ENCODE measurements around the gene OGFR. TPM values are rescaled to one million over a fixed set of nuclear protein-coding genes. Genes with fewer than 3 reads are reported as not detected.

OGFR gene
- total RNA-seq, 1 experiment from 2014 or later, result 78.9 TPM

DNA sequence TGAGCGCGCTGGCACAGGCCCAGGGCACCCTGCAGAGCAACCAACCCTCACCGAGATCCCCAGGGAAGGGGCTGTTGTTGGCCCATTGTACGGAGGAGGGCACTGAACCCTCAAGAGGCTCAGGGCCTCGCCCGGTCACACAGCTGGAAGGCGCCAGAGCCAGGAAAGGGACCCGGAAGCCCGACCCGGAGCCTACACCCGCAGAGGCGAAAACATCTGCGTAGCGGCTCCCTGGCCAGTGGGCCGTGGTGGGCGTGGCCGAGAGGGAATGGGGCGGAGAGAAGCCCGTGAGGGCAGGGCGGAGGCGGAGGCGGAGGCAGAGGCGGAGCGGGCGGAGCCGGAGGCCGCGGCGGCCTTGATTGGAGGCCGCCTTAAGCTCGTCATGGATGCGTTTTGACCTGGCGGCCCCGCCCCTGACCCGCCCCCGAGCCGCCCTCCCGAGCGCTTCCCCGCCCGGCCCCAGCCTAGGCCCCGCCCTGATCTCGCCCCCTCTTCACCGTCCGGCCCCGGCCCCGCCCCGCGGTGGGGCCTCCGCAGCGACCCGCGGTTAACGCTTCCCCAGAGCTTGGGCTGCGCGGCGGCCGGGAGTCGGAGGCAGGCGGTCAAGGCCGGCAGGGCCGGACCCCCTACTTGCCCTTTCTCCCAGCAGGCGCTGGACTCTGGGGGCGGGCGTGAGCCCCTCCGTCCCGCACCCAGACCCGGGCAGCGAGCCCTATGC, 10.5 kb upstream of the OGFR start:
- intact Hi-C loops (cut with micrococcal nuclease), result loop anchor here (5.0 to 10.0 kb wide), 5 partner anchors 57 to 409 kb away; partner anchors contain the start of gene RPS21

DNA sequence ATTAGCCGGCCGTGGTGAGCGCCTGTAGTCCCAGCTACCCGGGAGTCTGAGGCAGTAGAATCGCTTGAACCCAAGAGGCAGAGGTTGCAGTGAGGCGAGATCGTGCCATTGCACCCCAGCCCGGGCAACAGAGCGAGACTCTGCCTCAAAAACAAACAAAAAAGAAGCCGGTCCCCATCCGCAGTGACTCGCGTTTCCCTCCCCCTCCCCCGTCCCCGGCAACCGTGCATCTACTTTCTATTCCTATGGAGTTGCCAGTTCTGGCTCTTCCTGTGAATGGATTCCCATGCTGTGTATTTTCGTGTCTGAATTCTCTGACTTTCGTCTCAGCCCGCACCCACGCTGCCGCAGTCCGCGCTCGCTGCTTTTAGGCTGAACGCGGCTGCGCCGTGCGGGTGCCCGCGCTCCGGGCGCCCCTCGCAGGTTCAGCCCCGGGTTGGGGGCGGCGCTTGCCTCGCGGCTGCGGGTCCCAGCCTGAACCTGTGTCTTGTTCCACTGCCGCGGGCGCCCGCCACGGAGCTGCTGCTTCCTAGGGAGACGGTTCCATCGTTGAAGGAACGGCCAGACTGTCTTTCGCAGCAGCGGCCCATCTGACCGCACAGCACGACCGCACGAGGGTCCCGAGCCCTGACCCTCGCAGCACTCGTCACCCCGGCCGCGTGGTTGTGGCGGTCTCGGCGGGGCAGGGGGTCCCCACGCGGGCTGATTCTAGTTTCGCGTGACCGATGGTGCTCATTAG, 9.4 kb upstream of the OGFR start:
- H2AFZ ChIP-seq (ENCODE audit: low read length), result peak overlapping the region; percentile 81
- peaks cover 18% of the 10 kb centered on the region; the same call in 1 of the 2 replicates for H3K36me3 ChIP-seq (ENCODE audit: low read depth, low read length)
- peaks cover 16% of the 10 kb centered on the region for H3K79me2 ChIP-seq (ENCODE audit: low read length)
- H4K20me1 ChIP-seq (ENCODE audit: low read length), result 0 out of 2 replicates have a peak, but pooled peaks cover 8% of the 10 kb centered on the region
- peaks cover 39% of the 10 kb centered on the region for H3K4me1 ChIP-seq (ENCODE audit: insufficient read depth, low read length)
- no peaks in the 10 kb centered on the region for H3K27me3 ChIP-seq (ENCODE audit: low read length)
- H3F3A ChIP-seq (ENCODE audit: low read length, unreplicated experiment), result no peaks in the 10 kb centered on the region
- TF ChIP-seq EZH2 (IDR thresholded peaks at IDR 0.05; ENCODE audit: low read length, unreplicated experiment) (no peak), EZH2phosphoT487 (IDR thresholded peaks at IDR 0.05; ENCODE audit: borderline replicate concordance, low read length) (no peak)
- TF ChIP-seq, protein P1, sequence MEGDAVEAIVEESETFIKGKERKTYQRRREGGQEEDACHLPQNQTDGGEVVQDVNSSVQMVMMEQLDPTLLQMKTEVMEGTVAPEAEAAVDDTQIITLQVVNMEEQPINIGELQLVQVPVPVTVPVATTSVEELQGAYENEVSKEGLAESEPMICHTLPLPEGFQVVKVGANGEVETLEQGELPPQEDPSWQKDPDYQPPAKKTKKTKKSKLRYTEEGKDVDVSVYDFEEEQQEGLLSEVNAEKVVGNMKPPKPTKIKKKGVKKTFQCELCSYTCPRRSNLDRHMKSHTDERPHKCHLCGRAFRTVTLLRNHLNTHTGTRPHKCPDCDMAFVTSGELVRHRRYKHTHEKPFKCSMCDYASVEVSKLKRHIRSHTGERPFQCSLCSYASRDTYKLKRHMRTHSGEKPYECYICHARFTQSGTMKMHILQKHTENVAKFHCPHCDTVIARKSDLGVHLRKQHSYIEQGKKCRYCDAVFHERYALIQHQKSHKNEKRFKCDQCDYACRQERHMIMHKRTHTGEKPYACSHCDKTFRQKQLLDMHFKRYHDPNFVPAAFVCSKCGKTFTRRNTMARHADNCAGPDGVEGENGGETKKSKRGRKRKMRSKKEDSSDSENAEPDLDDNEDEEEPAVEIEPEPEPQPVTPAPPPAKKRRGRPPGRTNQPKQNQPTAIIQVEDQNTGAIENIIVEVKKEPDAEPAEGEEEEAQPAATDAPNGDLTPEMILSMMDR (conservative IDR thresholded peaks at IDR 0.05; ENCODE audit: low read depth, low read length), result no peak
- ATAC-seq (peak; percentile 3), DNase-seq (peak; percentile 57)
- CTCF ChIA-PET, result interaction anchor here (0.6 kb wide), 1 partner anchor 1070 kb away, joined by 4 read pairs; the partner anchor contains the start of gene TPD52L2
- POLR2A ChIA-PET (ENCODE audit: unreplicated experiment), result interaction anchor here (0.5 to 1.5 kb wide), 2 partner anchors 91 to 143 kb away, joined by 10 to 11 read pairs; no protein-coding TSS in a partner anchor
- intact Hi-C loops (cut with micrococcal nuclease), result loop anchor here (10.0 kb wide), 2 partner anchors 170 to 410 kb away; partner anchors contain the start of gene RPS21
- H3K9me2 ChIP-seq (replicated peaks; ENCODE audit: low read length), result no peaks in the 10 kb centered on the region
- peak overlapping the region; percentile 72 for H3K4me3 ChIP-seq (ENCODE audit: low read length)
- BruUV-seq (replicated peaks), result no TSS peak
- H3K9me3 ChIP-seq (ENCODE audit: low read length), result no peaks in the 10 kb centered on the region
- peak overlapping the region; percentile 96 for H3K4me2 ChIP-seq (ENCODE audit: low read length)
- H3K9ac ChIP-seq (ENCODE audit: low read length), result peak overlapping the region; percentile 77
- H3K27ac ChIP-seq (ENCODE audit: low read length), result peak overlapping the region; percentile 61

More for the DNA sequence above, 10.5 kb upstream of the OGFR start:
- H3K4me2 ChIP-seq (ENCODE audit: low read length), result peak overlapping the region; percentile 96
- H2AFZ ChIP-seq (ENCODE audit: low read length), result peak overlapping the region; percentile 81
- H4K20me1 ChIP-seq (ENCODE audit: low read length), result 0 out of 2 replicates have a peak, but pooled peaks cover 8% of the 10 kb centered on the region
- ATAC-seq, result peak; percentile 76
- ChIA-PET CTCF (interaction anchor here (0.6 to 1.0 kb wide), 10 partner anchors 29 to 1071 kb away, joined by 3 to 7 read pairs (median 4); partner anchors contain the start of genes SLCO4A1 and TPD52L2), POLR2A (ENCODE audit: unreplicated experiment) (interaction anchor here (0.5 to 1.5 kb wide), 11 partner anchors 12 to 847 kb away, joined by 3 to 10 read pairs (median 5); no protein-coding TSS in a partner anchor)
- H3K79me2 ChIP-seq (ENCODE audit: low read length), result peaks cover 16% of the 10 kb centered on the region
- no peaks in the 10 kb centered on the region for H3K27me3 ChIP-seq (ENCODE audit: low read length)
- peak; percentile 97 for DNase-seq
- peak overlapping the region; percentile 72 for H3K4me3 ChIP-seq (ENCODE audit: low read length)
- peak overlapping the region; percentile 61 for H3K27ac ChIP-seq (ENCODE audit: low read length)
- H3K9me2 ChIP-seq (replicated peaks; ENCODE audit: low read length), result no peaks in the 10 kb centered on the region
- H3F3A ChIP-seq (ENCODE audit: low read length, unreplicated experiment), result no peaks in the 10 kb centered on the region
- H3K36me3 ChIP-seq (ENCODE audit: low read depth, low read length), result peaks cover 9% of the 10 kb centered on the region; the same call in 1 of the 2 replicates
- peak overlapping the region; percentile 77 for H3K9ac ChIP-seq (ENCODE audit: low read length)
- no peak for TF ChIP-seq EZH2phosphoT487 (IDR thresholded peaks at IDR 0.05; ENCODE audit: borderline replicate concordance, low read length)
- TF ChIP-seq, protein P1 (conservative IDR thresholded peaks at IDR 0.05; ENCODE audit: low read depth, low read length), result no peak
- TF ChIP-seq EZH2 (IDR thresholded peaks at IDR 0.05; ENCODE audit: low read length, unreplicated experiment), result no peak
- BruUV-seq (replicated peaks), result no TSS peak
- peaks cover 39% of the 10 kb centered on the region for H3K4me1 ChIP-seq (ENCODE audit: insufficient read depth, low read length)
- H3K9me3 ChIP-seq (ENCODE audit: low read length), result no peaks in the 10 kb centered on the region

All from PC-3 (cell line).